GM21619 (cell line): Measurements from ENCODE around the gene SPR.

ENCODE experiments used
- ATAC-seq: cut with Tn5 transposase; IDR thresholded peaks from one replicate; pipeline ENCODE4 v1.9.1; 2021; ENCODE audit not compliant: unreplicated experiment

The SPR gene

DNA sequence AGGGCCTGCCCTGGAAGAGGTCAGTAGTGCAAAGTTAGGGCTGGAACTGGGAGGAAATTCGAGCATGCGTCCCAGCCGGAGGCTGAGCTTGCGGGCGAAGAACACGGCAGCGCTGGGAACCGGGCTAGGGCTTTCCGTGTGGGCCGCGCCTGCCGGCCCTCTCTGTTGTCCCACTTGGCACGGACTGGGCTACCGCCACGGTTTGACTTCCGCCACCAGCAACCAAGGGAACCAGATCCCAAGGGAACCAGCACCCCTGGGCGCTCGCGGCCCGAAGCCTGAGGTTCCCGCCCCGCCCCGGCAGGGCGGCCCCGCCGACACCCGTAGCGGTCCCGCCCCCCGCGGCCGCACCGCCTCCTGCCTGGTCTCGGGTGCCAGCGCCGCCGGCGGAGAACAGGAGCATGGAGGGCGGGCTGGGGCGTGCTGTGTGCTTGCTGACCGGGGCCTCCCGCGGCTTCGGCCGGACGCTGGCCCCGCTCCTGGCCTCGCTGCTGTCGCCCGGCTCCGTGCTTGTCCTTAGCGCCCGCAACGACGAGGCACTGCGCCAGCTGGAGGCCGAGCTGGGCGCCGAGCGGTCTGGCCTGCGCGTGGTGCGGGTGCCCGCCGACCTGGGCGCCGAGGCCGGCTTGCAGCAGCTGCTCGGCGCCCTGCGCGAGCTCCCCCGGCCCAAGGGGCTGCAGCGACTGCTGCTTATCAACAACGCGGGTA lies at the start of gene SPR:
Gene SPR (plus strand): TSS at position 377 of the 708 bp plus-strand sequence. CDS start 25 bp downstream, at position 402.
- peak; percentile 88 for ATAC-seq

DNA sequence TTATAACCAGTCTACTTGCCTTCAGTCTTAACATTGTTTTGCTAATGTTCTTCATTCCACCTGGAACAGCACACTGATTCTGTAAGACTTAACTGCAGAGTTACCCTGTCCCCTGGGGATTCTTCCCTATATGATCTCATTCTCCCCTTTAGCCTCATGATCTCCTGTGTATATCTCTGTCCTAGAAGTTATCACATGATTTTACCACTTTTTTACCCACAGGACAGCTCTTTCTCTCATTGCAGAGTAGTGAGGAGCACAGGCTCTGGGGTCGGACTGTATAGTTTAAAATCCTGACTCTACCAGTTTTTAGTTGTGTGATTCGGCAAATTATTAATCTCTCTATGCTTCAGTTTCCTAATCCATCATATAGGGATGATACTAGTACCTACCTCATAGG lies 47.1 kb upstream of the SPR start:
- no peak for ATAC-seq

DNA sequence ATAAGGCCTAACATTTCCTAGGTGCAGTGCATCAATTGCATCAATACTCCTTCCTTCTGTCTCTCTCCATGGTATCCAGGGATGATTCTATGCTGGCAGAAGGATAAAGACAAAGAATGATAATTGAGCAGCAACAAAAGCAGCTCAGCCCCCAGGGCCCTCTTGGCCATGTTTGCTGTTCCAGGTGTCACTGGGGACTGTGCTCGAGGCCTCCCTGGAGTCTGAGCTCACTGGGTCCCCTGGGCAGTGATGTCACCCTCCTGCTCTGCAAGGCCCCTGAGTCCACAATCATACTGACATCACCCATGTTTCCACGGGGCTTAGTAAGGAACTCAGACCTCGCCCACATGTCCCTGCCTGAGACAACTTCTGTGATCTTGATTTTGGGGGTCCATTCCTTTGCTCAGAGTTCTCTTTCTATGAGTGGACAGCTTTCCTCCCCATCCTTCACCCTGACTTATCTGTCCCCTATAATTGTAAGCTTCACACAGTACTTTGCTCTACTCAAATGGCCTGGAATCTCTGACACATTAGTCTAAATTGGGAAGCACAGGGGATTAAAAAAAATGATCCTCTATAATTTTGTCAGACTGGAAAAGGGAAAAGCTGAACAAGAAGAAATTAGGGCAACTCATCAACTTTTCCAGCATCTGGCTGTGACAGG lies 45.6 kb upstream of the SPR start:
- no peak for ATAC-seq

DNA sequence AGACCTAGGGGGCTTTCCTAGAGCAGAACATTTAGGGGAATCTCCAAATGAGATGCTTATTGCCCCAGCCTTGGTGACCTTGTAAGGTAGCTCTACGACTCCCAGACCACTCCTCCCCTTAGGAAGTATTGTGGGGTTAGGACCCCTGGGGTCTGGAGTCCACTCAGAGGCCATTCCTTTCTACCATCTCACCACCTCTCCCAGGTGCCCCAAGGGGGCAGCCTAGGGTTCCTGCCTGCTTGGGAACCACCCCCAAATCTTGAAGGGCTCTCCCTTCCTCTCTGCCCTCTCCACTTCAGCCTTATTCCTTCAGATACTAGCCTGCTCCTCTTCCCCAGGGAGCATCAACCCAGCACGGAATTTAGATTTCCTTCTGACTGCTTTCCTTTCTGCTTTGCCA lies 43.9 kb upstream of the SPR start:
- ATAC-seq = no peak

DNA sequence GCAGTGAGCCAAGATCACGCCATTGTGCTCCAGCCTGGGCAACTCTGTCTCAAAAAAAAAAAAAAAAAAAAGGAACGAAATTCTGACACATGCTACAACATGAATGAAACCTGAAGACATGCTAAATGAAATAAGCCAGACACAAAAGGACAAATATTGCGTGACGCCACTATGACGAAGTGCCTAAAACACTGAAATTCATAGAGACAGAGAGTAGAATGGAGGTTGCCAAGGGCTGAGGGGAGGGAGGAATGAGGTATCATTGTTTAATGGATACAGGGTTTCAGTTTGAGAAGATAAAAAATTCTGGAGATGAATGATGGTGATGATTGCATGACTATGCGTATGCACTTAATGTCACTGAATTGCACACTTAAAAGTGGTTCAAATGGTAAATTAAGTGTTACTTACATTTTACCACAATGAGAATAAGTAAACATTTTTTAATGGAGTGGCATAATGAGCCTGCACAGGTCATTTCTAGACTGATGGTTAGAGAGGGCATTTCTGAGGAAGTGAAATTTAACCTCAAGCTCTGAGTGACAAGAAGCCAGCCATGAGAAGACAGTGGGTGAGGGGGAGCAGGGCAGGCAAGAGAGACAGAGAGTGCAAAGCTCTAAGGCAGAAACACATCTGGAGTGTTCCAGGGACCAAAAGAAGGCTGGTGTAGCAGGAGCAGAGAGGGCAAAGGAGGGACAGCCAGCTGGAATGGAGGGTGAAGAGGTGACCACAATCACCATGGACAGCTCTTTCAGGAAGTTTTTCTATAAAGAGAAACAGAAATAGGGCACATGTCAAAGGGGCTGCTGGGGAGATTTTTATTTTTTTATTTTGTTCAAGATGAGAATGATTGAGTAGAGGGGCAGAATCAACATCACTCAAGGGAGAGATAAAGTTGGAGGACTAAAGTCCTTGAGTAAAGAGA lies 40.8 kb upstream of the SPR start:
- peak; percentile 94 for ATAC-seq

DNA sequence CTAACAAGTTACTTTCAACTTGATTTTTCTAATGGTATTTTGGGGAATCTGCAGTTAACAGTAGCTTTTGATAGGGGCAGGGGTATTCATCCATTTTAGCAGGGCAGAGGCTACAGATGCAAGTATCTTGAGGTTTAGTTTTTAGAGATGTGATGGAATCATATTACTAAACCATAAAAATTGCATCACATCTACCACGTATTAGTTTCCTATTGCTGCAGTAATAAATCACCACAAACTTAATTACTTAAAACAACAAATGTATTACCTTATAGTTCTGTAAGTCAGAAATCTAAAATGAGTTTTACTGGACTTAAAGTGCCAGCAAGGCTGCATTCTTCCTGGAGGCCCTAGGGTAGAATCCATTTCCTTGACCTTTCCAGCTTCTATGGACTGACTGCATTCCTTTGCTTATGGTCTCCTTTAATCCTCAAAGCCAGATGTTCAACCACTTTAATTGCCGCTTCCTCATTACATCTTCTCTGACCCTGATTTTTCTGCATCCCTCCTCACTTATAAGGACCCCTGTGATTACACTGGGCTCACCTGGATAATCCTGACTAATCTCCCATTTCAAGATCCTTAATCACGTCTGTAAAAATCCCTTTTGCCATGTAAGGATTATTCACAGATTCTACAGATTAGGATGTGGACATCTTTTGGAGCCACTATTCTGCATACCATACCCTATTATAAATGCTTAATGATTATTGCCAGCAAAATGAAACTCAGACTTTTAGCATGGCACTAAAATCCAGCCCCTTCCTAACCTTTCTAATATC lies 39.5 kb upstream of the SPR start:
- ATAC-seq = no peak

DNA sequence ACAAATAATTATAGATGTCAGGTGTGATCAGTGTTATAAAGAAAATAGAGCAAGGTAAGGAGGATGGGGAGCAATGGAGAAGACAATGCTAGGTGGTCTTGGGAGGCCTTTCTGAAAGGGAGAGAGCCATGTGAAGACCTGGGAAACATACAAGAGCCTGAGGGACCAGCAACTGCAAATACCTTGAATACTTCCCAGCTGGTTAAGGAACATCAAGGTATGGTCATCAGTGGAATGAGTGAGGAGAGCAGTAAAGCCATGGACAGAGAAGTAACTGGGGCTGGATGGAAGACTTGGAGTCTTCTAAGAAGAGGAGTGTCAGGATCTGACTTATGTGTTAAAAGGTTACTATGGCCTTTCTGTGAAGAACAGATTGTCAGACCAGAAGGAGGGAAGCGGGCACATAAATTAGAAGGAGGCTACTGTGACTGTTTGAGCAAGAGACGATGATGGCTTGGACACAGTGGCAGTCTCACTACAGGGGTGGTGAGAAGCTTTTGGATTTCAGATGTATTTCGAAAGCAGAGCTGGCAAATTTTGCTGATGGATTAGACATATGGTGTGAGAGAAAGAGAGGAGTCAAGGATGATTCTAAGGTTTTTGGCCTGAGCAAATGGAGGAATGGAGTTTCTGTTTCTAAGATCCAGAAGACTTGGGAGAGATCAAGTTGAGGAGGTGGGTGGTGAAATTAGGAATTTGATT lies 38.6 kb upstream of the SPR start:
- no peak for ATAC-seq

DNA sequence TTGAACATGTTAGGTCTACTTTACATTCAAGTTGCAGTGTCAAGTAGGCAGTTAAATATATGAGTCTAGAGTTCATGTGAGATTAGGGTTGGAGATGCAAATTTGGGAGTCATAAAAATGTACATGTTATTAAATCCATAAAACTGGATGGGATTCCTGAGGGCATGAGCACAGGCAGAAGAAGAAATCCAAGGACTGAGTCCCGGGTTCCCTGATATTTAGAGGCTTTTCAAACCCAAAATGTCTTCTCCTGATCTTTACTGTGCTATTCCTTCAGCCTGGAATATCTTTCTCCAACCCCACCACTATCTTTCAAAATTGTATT lies 38.1 kb upstream of the SPR start:
- no peak for ATAC-seq

DNA sequence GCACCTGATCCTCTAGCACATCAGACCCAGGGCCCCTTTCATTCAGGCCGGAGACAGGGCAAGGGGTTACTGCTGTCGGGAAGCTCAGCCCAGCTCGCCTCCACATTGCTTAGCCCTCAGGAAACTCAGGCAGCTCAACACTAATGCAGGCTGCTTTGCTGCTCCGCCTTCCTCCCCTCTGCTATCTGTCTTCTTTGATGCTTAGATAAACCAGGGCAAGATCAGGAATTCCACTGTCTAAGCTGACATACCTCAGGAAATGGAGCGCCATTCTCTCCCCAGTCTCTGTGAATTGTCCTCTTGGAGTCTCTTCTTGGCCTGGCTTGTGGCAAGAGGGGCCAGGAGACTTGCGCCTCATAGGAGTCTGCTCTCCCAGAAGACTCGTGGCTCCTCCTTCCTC lies 35.9 kb upstream of the SPR start:
- ATAC-seq = no peak

DNA sequence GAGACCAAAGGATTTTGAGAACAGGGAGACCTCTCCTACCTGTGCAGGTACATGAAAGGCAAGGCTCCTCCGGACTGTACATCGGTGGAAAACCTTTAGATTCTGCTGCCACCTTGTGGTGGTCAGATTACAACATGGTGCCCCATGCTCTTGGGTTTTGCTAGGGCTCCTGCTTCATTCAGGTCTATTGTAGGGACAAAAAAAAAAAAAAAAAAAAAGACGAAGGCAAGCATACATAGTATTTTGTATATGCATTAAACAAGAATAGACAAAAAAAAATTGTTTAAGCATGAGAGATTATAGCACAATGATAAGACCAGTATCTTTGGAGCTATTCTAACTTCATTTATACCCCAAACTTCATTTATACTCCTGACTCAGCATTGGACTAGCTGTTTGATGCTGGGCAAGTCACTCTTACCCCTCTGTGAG lies 27.4 kb upstream of the SPR start:
- peak; percentile 60 for ATAC-seq

DNA sequence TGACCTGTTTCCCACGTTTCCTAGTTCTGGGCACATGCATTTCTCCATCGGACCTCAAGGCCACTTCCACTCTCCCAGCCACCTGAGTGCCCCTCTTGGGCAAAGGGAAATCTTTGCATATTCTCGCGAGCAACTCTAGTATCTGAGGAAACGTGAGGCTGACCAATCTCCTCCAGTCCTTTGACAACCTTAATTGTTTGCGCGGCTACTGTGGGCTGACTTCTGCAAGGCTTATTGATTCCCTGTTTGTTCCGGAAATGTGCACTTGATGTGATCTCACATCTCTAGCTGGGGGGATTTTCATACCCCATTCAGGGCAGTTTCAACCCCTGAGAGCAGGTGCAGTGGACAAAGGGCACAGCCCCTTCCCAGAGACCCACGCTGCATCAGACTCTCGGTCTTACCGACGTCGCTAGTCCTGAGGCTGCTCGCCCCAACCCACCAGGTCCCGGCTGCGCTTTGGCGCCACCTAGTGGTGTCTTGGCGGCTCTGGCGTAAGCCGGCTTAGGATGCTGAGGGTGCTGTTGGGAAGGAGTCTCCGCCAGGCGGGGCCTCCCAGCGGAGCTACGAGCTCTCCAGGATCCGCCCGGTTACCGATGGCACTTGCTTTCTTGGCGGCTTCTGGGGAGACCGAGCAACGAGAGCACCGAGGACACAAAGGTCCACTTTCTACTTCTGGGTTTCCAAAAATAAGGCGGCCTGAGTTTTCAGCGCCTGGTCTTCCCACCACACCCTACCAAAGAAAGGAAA lies 24.8 kb upstream of the SPR start:
- peak; percentile 84 for ATAC-seq

DNA sequence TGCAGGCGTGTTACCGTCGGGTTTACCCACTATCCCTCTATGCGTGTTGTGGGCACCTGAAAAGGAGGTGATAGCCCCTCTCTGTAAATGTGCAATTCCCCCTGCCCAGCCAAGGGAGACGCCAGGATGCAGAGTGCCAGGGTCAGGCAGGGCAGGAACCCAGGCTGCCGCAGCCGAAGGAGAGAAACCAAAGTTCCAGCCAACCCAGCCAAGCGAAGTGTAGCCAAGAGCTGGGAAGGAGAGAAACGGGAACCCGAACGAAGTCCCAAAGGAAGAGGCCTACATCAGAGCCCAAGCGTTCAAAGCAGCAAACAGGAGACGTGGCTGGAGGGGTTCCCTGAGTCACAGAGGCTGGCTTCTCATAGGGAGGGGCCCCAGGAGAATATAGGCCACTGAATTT lies 24.2 kb upstream of the SPR start:
- ATAC-seq = no peak

DNA sequence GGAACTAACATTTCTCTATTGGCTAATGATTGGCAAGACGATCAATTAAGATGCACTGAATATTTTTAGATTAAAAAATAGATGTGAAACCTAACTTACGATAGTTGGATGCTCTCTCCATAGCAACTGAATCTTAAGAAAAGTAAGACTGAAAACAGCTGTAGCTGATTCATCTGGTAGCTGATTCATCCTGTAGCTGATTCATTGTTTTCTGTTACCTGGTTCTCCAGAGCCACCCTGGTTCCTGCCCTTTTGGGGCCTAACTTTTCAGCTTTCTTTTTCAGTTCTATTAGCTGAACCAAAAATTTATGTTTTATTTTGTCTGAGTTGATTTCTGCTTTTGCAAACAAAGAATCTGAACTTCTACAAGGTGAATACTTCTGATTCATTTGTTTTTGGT lies 22.7 kb upstream of the SPR start:
- peak; percentile 61 for ATAC-seq

DNA sequence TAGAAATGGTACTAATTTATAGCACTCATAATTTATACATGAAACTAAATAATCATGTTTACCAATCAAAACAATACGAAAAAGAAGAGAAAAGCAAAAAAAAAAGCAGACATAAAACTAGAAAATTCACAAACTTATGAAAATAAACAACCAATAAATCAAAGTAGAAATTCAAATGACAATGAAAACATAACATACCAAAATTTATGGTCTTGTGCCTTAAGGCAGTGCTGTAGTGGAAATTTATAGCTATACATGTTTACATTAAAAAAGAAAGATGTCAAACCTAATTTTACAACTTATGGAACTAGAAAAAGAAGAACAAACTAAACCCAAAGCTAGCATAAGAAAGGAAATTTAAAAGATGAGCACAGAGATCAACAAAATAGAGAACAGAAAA lies 16.1 kb upstream of the SPR start:
- no peak for ATAC-seq

DNA sequence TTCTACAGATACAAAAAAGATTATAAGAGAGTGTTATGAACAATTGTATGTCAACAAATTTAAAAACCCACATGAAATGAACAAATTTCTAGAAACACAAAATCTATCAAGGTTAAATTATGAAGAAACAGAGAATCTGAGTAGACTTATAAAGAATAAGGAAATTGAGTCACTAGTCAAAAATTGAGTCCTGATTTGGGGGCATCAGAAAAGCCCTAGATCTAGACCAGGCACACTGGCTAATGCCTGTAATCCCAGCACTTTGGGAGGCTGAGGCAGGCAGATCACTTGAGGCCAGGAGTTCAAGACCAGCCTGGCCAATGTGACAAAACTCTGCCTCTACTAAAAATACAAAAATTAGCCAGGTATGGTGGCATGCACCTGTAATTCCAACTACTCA lies 15.3 kb upstream of the SPR start:
- no peak for ATAC-seq

DNA sequence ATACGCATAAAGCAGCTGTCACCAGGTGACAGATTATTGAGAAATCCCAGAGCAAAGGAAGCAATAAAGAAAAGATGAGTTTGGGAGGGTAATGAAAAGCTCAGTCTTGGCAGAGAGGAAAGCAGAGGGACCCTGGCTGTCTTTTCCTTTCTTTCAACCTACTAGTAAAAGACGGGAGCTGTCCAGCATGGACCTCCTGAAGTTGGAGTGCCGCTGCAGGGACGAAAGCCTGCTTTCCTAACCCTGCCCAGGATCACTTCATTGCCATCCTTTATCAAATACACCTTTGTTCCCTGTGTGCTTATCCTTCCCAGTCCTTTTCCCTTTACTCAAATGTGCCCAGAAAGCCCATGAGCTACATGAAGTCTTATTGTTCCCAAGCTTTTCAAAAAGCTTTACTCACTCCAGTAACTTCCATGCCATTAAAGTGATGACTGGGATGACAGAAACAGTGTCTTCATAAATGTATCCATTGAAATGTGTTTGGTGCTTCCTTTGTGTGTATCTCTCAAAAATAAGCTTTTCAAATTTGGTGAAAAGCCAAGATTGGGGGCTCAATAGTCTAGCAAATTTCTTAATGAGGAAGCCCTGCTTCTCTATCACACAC lies 3.7 kb upstream of the SPR start:
- ATAC-seq = no peak

DNA sequence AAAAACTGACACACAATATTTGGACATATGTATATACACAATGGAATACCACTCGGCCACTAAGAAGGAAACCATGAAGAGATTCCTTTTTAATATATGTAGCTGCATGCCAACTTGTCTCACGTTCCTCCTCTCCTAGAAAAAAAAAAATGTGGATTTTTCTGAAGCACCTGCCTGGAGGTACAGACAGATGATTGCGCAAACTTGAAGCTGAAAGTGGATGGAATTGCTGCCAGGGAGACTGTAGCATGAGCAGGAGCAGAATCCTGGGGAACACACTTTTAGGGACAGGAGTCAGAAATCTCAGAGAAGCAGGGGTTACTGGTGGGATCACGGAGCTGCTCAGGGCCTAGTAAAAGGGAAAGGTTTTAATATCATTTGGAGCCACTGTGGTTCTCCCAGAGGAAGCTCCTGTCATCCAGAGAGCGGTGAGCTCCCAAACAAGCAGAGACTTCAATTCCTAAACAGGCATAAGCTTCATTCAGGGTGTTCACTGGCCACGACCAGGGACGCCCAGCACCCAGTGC lies 640 bp upstream of the SPR start:
- ATAC-seq = no peak

DNA sequence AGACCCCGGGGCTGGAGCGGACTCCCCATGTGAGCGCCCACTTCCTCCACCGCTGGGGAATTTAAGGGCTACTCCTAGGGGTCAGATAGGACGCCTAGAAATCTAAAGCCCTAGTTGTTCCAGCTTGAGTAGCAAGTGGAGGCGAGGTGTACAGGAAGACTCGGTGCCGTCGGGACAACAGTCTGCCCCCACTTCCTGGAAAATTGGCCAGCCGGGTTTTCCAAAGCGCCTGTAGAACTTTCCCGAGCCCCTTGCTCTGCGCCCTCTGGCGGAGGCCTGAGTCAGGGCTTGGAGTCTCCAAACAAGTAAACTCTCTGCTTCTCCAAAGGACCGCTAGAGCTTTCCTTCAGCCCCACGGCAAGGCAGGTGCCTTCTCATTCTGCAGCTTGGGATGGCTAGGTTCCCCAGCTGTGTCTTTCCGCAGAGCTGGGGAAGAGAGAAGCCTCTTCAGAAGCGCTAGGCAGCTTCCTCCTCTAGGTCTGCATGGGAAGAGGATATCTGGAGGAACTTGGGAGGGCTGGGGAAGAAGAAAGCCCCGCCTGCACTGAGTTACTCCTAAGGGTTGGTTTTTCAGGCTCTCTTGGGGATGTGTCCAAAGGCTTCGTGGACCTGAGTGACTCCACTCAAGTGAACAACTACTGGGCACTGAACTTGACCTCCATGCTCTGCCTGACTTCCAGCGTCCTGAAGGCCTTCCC lies 681 bp downstream of the SPR start:
- peak; percentile 45 for ATAC-seq
